Right atrium auricular region (tissue), 2 donors: ENCODE results near the gene TPCN1. TPM values are rescaled to one million over a fixed set of nuclear protein-coding genes. Genes with fewer than 3 reads are reported as not detected.

Experiments
- DNase-seq: peaks from one replicate; pipeline ENCODE4 v3.0.0-alpha.2; 2019; ENCODE audit warnings: low spot score
- H3K27ac ChIP-seq, 2 donors: fragments of 200-600 bp; sonication (generic); 1 replicate in 1 of 2; 2 replicates in 1 of 2; pipeline ENCODE4 v1.5.1; 2016 to 2019
- H3K27me3 ChIP-seq, 2 donors: fragments of 200-600 bp; sonication (generic); one replicate each; pipeline versions ENCODE4 v1.5.1 to v1.6.0; 2017 to 2019
- H3K36me3 ChIP-seq: fragments of 200-600 bp; sonication (generic); one replicate; pipeline ENCODE4 v1.5.1; 2016
- H3K4me1 ChIP-seq, 2 donors: fragments of 200-600 bp; sonication (generic); one replicate each; pipeline versions ENCODE4 v1.5.1 to v1.6.0; 2017 to 2019
- H3K4me3 ChIP-seq, 2 donors: fragments of 200-600 bp; sonication (generic); 1 replicate in 1 of 2; 2 replicates in 1 of 2; pipeline ENCODE4 v1.5.1; 2017 to 2019; ENCODE audit warnings: mild to moderate bottlenecking in 1 of 2, moderate library complexity in 1 of 2
- H3K9me3 ChIP-seq, 2 donors: fragments of 200-600 bp; sonication (generic); one replicate each; pipeline ENCODE4 v1.5.1; 2019
- CTCF ChIP-seq, 2 donors: fragments of 200-600 bp; sonication (generic); IDR thresholded peaks; one replicate each; pipeline ENCODE4 v1.5.1; 2019; ENCODE audit warnings: antibody characterized with exemption in 2 of 2
- total RNA-seq, 2 donors: library from RNA; depleted of rRNA; stranded (reverse); fragments of >200 nt; gene quantifications; one replicate each; pipeline ENCODE4 v1.1.0, GENCODE V29; 2016

TPCN1 gene
- total RNA-seq, 2 donors from 2014 or later = 57.3 to 58.7 TPM

- TF ChIP-seq CTCF (IDR thresholded peaks at IDR 0.05) = no peak
- H3K4me1 ChIP-seq = peaks cover 0 to 17% of the 10 kb centered on the region in 2 donors
Observed at GRCh38 chr12:113197518-113198077, 23.7 kb upstream of the TPCN1 start.

GRCh38 chr12:113198296-113198695, 23.0 kb upstream of the TPCN1 start:
- no peak for TF ChIP-seq CTCF (IDR thresholded peaks at IDR 0.05)
- no peak overlapping the region for H3K27ac ChIP-seq

More at GRCh38 chr12:113197518-113198077, 23.7 kb upstream of the TPCN1 start:
- Histone ChIP-seq H3K36me3 (no peaks in the 10 kb centered on the region), H3K4me3 (no peak overlapping the region), H3K27me3 (no peaks in the 10 kb centered on the region), H3K9me3 (no peaks in the 10 kb centered on the region), H3K27ac (no peak overlapping the region)
- no peak for DNase-seq

GRCh38 chr12:113200021-113200797, 21.1 kb upstream of the TPCN1 start:
- Histone ChIP-seq H3K4me3 (no peak overlapping the region), H3K36me3 (no peaks in the 10 kb centered on the region), H3K27me3 (no peaks in the 10 kb centered on the region), H3K27ac (no peak overlapping the region), H3K4me1 (peaks cover 0 to 14% of the 10 kb centered on the region in 2 donors), H3K9me3 (no peaks in the 10 kb centered on the region)
- no peak for TF ChIP-seq CTCF (IDR thresholded peaks at IDR 0.05)
- no peak for DNase-seq

More at GRCh38 chr12:113198296-113198695, 23.0 kb upstream of the TPCN1 start:
- Histone ChIP-seq H3K4me1 (peaks cover 0 to 14% of the 10 kb centered on the region in 2 donors), H3K4me3 (no peak overlapping the region), H3K36me3 (no peaks in the 10 kb centered on the region), H3K9me3 (no peaks in the 10 kb centered on the region), H3K27me3 (no peaks in the 10 kb centered on the region)
- DNase-seq = no peak

- Histone ChIP-seq H3K36me3 (no peaks in the 10 kb centered on the region), H3K4me3 (no peak overlapping the region), H3K4me1 (peaks cover 0 to 14% of the 10 kb centered on the region in 2 donors), H3K9me3 (no peaks in the 10 kb centered on the region), H3K27ac (no peak overlapping the region), H3K27me3 (no peaks in the 10 kb centered on the region)
- no peak for DNase-seq
- TF ChIP-seq CTCF (IDR thresholded peaks at IDR 0.05) = no peak
Observed at GRCh38 chr12:113201187-113202177, 19.8 kb upstream of the TPCN1 start.

GRCh38 chr12:113202300-113203075, 18.8 kb upstream of the TPCN1 start:
- Histone ChIP-seq H3K4me3 (no peak overlapping the region), H3K27ac (no peak overlapping the region), H3K36me3 (no peaks in the 10 kb centered on the region), H3K27me3 (no peaks in the 10 kb centered on the region), H3K9me3 (no peaks in the 10 kb centered on the region), H3K4me1 (peaks cover 0 to 10% of the 10 kb centered on the region in 2 donors)
- no peak for DNase-seq
- no peak for TF ChIP-seq CTCF (IDR thresholded peaks at IDR 0.05)
